SK-N-SH treated with all-trans-retinoic acid at 6 μM for 48 hours (cell line): ENCODE data around the gene ARL16.
A peak's percentile ranks its signal among the peaks of the same experiment; 100 is the strongest.

ENCODE experiments used
- ATAC-seq: fragments of 200-7000 bp; cut with Tn5 transposase; 3 replicates; pipeline ENCODE4 v1.9.1; 2020; ENCODE audit warnings: mild to moderate bottlenecking, moderate library complexity
- ARNTL ChIP-seq: fragments of 450-650 bp; formaldehyde crosslinking; IDR thresholded peaks from 2 replicates; pipeline ENCODE4 v1.5.0; 2020; ENCODE audit warnings: low read depth, mild to moderate bottlenecking, moderate library complexity, borderline replicate concordance
- BACH2 ChIP-seq: fragments of 250-450 bp; sonication (Bioruptor Pico); IDR thresholded peaks from 2 replicates; pipeline ENCODE4 v1.9.0; 2021; ENCODE audit warnings: mild to moderate bottlenecking, borderline replicate concordance
- CSDC2 ChIP-seq: fragments of 250-450 bp; sonication (Bioruptor Pico); IDR thresholded peaks from 2 replicates; pipeline ENCODE4 v1.5.0; 2020; ENCODE audit warnings: mild to moderate bottlenecking, moderate library complexity
- ISL1 ChIP-seq: fragments of 250-450 bp; sonication (Bioruptor Pico); IDR thresholded peaks from 2 replicates; pipeline ENCODE4 v2.1.2; 2022; ENCODE audit warnings: mild to moderate bottlenecking, moderate library complexity
- PPARA ChIP-seq: fragments of 250-450 bp; sonication (Bioruptor Pico); IDR thresholded peaks from 2 replicates; pipeline ENCODE4 v1.5.0; 2020; ENCODE audit warnings: mild to moderate bottlenecking, borderline replicate concordance
- RARB ChIP-seq: fragments of 250-450 bp; sonication (Bioruptor Pico); IDR thresholded peaks from 2 replicates; pipeline ENCODE4 v1.8.0; 2021; ENCODE audit warnings: mild to moderate bottlenecking, moderate library complexity
- SNAI2 ChIP-seq: fragments of 250-450 bp; sonication (Bioruptor Pico); IDR thresholded peaks from 2 replicates; pipeline ENCODE4 v1.5.0; 2020; ENCODE audit warnings: mild to moderate bottlenecking, moderate library complexity
- TCF4 ChIP-seq: fragments of 250-450 bp; sonication (Bioruptor Pico); IDR thresholded peaks from 2 replicates; pipeline ENCODE4 v1.8.0; 2021; ENCODE audit warnings: mild to moderate bottlenecking, moderate library complexity, borderline replicate concordance
- TOX ChIP-seq: fragments of 250-450 bp; sonication (Bioruptor Pico); IDR thresholded peaks from 2 replicates; pipeline ENCODE4 v1.8.0; 2021; ENCODE audit warnings: mild to moderate bottlenecking, moderate library complexity, borderline replicate concordance
- ZC3H10 ChIP-seq: fragments of 250-450 bp; sonication (Bioruptor Pico); IDR thresholded peaks from 2 replicates; pipeline ENCODE4 v1.5.1; 2021; ENCODE audit warnings: mild to moderate bottlenecking, moderate library complexity
- ZFP30 ChIP-seq: fragments of 450-650 bp; formaldehyde crosslinking; IDR thresholded peaks from 2 replicates; pipeline ENCODE4 v1.5.0; 2022; ENCODE audit warnings: mild to moderate bottlenecking, moderate library complexity
- ZNF565 ChIP-seq: fragments of 450-650 bp; formaldehyde crosslinking; conservative IDR thresholded peaks from 2 replicates; pipeline ENCODE4 v1.5.0; 2020; ENCODE audit warnings: low read depth, mild to moderate bottlenecking, moderate library complexity
- ZNF70 ChIP-seq: fragments of 450-650 bp; formaldehyde crosslinking; IDR thresholded peaks from 2 replicates; pipeline ENCODE4 v1.5.0; 2020; ENCODE audit warnings: mild to moderate bottlenecking, moderate library complexity
- ZNF8 ChIP-seq: fragments of 450-650 bp; formaldehyde crosslinking; IDR thresholded peaks from 2 replicates; pipeline ENCODE4 v1.5.0; 2020; ENCODE audit warnings: mild to moderate bottlenecking, moderate library complexity
- TF ChIP-seq, protein P1 (sequence below): fragments of 250-450 bp; sonication (Bioruptor Pico); IDR thresholded peaks from 2 replicates; pipeline ENCODE4 v1.5.1; 2020; ENCODE audit warnings: low read depth, mild to moderate bottlenecking, moderate library complexity
- TF ChIP-seq, protein P2 (sequence below): fragments of 250-450 bp; sonication (Bioruptor Pico); IDR thresholded peaks from 2 replicates; pipeline ENCODE4 v1.8.0; 2021; ENCODE audit warnings: low read depth, mild to moderate bottlenecking, moderate library complexity, borderline replicate concordance
- TF ChIP-seq, protein P3 (sequence below): fragments of 250-450 bp; sonication (Bioruptor Pico); IDR thresholded peaks from 2 replicates; pipeline ENCODE4 v1.5.0; 2020; ENCODE audit warnings: mild to moderate bottlenecking, moderate library complexity

ARL16 gene

DNA sequence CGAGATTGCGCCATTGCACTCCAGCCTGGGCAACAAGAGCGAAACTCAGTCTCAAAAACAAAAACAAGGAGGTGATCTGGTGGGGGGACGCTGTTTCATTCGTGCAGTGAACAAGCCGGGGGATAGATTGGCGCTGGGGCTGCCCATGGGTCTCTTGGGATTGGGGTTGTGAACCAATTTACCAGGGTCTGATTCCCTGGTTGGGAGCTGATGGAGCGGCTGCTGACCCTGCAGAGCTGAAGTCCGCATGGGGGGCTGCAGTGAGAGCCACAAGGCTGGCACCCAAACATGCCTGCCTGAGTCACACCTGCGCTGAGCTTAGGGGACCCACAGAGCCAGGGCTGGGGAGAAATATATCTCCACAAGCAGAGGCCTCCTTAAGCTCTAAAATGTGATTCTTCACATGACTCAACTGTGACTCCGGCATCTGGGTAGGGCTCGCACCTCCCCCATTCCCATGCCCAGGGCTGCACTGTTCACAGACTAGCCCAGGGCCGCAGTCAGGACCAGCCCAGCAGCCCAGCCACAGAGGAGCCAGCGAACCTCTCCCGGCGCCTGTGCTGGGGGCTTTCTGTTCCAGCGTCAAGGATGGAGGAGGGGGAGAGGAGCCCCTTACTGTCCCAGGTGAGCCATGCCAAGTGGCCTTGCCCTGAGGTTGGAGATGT, 41.6 kb downstream of the ARL16 start:
- TF ChIP-seq ISL1 (CRISPR knock-in tag) = no peak
- TF ChIP-seq, protein P1, sequence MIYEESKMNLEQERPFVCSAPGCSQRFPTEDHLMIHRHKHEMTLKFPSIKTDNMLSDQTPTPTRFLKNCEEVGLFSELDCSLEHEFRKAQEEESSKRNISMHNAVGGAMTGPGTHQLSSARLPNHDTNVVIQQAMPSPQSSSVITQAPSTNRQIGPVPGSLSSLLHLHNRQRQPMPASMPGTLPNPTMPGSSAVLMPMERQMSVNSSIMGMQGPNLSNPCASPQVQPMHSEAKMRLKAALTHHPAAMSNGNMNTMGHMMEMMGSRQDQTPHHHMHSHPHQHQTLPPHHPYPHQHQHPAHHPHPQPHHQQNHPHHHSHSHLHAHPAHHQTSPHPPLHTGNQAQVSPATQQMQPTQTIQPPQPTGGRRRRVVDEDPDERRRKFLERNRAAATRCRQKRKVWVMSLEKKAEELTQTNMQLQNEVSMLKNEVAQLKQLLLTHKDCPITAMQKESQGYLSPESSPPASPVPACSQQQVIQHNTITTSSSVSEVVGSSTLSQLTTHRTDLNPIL (CRISPR knock-in tag) = no peak
- no peak for TF ChIP-seq PPARA
- TF ChIP-seq TOX (CRISPR knock-in tag) = no peak
- no peak for TF ChIP-seq RARB (CRISPR knock-in tag)
- no peak for TF ChIP-seq SNAI2
- TF ChIP-seq, protein P2, sequence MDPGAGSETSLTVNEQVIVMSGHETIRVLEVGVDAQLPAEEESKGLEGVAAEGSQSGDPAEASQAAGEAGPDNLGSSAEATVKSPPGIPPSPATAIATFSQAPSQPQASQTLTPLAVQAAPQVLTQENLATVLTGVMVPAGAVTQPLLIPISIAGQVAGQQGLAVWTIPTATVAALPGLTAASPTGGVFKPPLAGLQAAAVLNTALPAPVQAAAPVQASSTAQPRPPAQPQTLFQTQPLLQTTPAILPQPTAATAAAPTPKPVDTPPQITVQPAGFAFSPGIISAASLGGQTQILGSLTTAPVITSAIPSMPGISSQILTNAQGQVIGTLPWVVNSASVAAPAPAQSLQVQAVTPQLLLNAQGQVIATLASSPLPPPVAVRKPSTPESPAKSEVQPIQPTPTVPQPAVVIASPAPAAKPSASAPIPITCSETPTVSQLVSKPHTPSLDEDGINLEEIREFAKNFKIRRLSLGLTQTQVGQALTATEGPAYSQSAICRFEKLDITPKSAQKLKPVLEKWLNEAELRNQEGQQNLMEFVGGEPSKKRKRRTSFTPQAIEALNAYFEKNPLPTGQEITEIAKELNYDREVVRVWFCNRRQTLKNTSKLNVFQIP = no peak
- ATAC-seq = peak; percentile 90

DNA sequence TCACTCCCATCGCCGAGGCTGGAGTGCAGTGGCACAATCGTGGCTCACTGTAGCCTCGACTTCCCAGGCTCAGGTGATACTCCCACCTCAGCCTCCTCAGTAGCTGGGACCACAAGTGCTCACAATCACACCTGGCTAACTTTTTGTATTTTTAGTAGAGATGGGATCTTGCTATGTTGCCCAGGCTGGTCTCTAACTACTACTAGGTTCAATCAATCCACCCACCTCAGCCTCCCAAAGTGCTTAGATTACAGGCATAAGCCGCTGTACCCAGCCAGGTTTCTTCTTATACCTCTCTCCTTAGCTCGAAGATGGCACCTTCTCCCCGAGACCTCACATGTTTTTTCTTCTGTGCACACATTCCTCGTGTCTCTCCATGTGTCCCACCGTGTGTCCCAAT, 43.6 kb downstream of the ARL16 start:
- no peak for TF ChIP-seq TCF4 (CRISPR knock-in tag)
- ATAC-seq = no peak

DNA sequence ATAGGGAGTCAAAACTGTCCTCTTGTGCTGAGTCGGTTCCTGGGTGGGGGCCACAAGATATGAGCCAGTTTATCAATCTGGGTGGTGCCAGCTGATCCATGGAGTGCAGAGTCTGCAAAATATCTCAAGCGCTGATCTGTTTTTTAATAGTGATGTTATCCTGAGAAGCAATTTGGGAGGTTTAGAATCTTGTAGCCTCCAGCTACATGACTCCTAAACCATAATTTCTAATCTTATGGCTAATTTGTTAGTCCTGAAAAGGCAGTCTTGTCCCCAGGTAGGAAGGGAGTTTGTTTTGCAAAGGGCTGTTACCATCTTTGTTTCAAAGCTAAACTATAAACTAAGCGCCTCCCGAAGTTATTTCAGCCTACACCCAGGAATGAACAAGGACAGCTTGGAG, 44.9 kb downstream of the ARL16 start:
- ATAC-seq = no peak
- TF ChIP-seq, protein P1 (CRISPR knock-in tag) = no peak
- TF ChIP-seq CSDC2 = no peak
- no peak for TF ChIP-seq ZNF8
- no peak for TF ChIP-seq BACH2 (CRISPR knock-in tag)
- TF ChIP-seq ARNTL (CRISPR knock-in tag) = no peak

DNA sequence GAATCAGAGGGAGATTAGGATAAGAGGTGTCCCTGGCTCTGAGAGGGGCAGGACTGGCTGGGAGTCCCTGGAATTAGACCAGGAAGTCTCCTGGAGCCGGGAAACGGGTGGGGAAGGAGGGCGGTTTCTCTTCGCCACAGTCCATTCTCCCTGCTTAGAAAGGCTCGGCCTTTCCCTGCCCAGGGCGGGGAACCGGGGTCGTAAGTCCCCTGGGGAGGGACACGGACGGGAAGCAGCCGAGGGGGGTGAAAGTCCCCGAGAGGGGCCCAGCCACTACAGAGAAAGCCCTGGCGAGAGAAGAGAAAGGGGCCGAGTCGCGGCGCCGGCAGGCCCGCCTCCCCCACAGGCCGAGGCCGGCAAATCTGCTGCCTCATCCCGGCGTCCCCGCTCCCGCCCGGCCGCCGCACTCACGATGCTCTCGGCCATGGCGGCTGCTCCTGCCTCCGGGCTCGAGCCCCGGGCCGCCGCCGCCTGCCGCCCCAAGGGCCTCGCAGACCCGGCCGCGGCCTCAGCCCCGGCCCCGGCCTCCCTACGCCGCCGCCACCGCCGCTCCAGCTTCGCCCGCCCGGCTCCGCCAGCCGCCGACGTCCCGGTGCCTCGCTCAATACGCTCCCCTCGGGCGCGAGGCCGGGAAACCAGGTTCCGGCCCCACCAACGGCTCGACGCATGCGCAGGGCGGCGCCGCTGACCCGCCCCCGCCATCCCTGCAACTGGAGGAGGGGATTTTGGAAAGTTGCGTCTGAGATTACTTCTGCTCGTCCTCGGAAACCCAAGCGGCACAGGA, 46.9 kb downstream of the ARL16 start, which contains the start of the genes NPLOC4 and TSPAN10:
Gene NPLOC4 (minus strand): TSS at position 608 of the 784 bp plus-strand sequence. CDS start 182 bp downstream, at position 426.
Gene TSPAN10 (plus strand): TSS at position 692 of the 784 bp plus-strand sequence. CDS start 5,217 bp downstream, outside the sequence.
- ATAC-seq = peak; percentile 86
- TF ChIP-seq ZFP30 (CRISPR knock-in tag) (no peak), BACH2 (CRISPR knock-in tag) (peak; percentile 36; the same call in 1 of the 2 replicates), ZNF70 (CRISPR knock-in tag) (peak; percentile 83; the same call in 1 of the 2 replicates), SNAI2 (no peak), ZC3H10 (CRISPR knock-in tag) (peak; percentile 48; the same call in 1 of the 2 replicates), CSDC2 (peak; percentile 39; the same call in 1 of the 2 replicates), ARNTL (CRISPR knock-in tag) (no peak), TOX (CRISPR knock-in tag) (no peak), PPARA (no peak; the same call in 1 of the 2 replicates), RARB (CRISPR knock-in tag) (no peak), ZNF565 (CRISPR knock-in tag) (no peak)
- TF ChIP-seq, protein P3, sequence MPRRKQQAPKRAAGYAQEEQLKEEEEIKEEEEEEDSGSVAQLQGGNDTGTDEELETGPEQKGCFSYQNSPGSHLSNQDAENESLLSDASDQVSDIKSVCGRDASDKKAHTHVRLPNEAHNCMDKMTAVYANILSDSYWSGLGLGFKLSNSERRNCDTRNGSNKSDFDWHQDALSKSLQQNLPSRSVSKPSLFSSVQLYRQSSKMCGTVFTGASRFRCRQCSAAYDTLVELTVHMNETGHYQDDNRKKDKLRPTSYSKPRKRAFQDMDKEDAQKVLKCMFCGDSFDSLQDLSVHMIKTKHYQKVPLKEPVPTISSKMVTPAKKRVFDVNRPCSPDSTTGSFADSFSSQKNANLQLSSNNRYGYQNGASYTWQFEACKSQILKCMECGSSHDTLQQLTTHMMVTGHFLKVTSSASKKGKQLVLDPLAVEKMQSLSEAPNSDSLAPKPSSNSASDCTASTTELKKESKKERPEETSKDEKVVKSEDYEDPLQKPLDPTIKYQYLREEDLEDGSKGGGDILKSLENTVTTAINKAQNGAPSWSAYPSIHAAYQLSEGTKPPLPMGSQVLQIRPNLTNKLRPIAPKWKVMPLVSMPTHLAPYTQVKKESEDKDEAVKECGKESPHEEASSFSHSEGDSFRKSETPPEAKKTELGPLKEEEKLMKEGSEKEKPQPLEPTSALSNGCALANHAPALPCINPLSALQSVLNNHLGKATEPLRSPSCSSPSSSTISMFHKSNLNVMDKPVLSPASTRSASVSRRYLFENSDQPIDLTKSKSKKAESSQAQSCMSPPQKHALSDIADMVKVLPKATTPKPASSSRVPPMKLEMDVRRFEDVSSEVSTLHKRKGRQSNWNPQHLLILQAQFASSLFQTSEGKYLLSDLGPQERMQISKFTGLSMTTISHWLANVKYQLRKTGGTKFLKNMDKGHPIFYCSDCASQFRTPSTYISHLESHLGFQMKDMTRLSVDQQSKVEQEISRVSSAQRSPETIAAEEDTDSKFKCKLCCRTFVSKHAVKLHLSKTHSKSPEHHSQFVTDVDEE = peak; percentile 53
